ENCODE data around the gene CGB8. TPM values are rescaled to one million over a fixed set of nuclear protein-coding genes. Genes with fewer than 3 reads are reported as not detected.
"Not testable (repeated sequence)": the region's sequence is repeated elsewhere in the genome, so short reads cannot be mapped to it uniquely, and the experiment has no call there.

CGB8 gene
- total RNA-seq: not detected

GRCh38 chr19:49049011-49049410 lies at the start of gene CGB8:
Gene CGB8, minus strand, starts transcription at chr19:49049111. Its CDS starts 372 bp downstream, at chr19:49048739.
- H3K9me3 Mint-ChIP-seq; H3K27ac Mint-ChIP-seq; H3K27me3 Mint-ChIP-seq; DNase-seq; POLR2A ChIA-PET; H3K4me1 Mint-ChIP-seq; H3K4me3 Mint-ChIP-seq; H3K36me3 Mint-ChIP-seq (ENCODE audit: low read depth): not testable (repeated sequence)
- CTCF ChIA-PET: interaction anchor here (2.0 kb wide), 1 partner anchor 55 kb away, joined by 4 read pairs; the partner anchor contains the start of genes GYS1 and RUVBL2

- no peak overlapping the region for H3K4me3 Mint-ChIP-seq
- no peaks in the 10 kb centered on the region for H3K9me3 Mint-ChIP-seq
- H3K27ac Mint-ChIP-seq: peak overlapping the region; percentile 77
- CTCF ChIA-PET: interaction anchor here (0.5 to 2.6 kb wide), 40 partner anchors 9 to 444 kb away, joined by 3 to 22 read pairs (median 6); partner anchors contain the start of genes CGB7, LIN7B and RUVBL2
- peaks cover 18% of the 10 kb centered on the region for H3K4me1 Mint-ChIP-seq
- POLR2A ChIA-PET: interaction anchor here (0.6 kb wide), 1 partner anchor 719 kb away, joined by 4 read pairs; no protein-coding TSS in a partner anchor
- no peaks in the 10 kb centered on the region for H3K27me3 Mint-ChIP-seq
- H3K36me3 Mint-ChIP-seq (ENCODE audit: low read depth): peaks cover 44% of the 10 kb centered on the region
- peak; percentile 78 for DNase-seq
Measured at GRCh38 chr19:49097453-49098288, 48.8 kb upstream of the CGB8 start.

GRCh38 chr19:49094505-49095482 lies 45.9 kb upstream of the CGB8 start:
- Mint-ChIP-seq H3K4me1 (peaks cover 27% of the 10 kb centered on the region), H3K27ac (no peak overlapping the region), H3K4me3 (no peak overlapping the region), H3K27me3 (no peaks in the 10 kb centered on the region), H3K9me3 (no peaks in the 10 kb centered on the region), H3K36me3 (ENCODE audit: low read depth) (peaks cover 50% of the 10 kb centered on the region)
- ChIA-PET POLR2A (no interaction called here), CTCF (interaction anchor here (0.6 to 1.7 kb wide), 4 partner anchors 11 to 311 kb away, joined by 3 read pairs; no protein-coding TSS in a partner anchor)
- no peak for DNase-seq

GRCh38 chr19:49092686-49093085 lies 43.8 kb upstream of the CGB8 start:
- POLR2A ChIA-PET: no interaction called here
- Mint-ChIP-seq H3K4me1 (peaks cover 26% of the 10 kb centered on the region), H3K27ac (no peak overlapping the region), H3K9me3 (no peaks in the 10 kb centered on the region), H3K36me3 (ENCODE audit: low read depth) (peaks cover 47% of the 10 kb centered on the region), H3K27me3 (no peaks in the 10 kb centered on the region), H3K4me3 (no peak overlapping the region)
- DNase-seq: no peak
- CTCF ChIA-PET: interaction anchor here (0.7 to 0.9 kb wide), 2 partner anchors 14 to 103 kb away, joined by 3 to 5 read pairs; no protein-coding TSS in a partner anchor

GRCh38 chr19:49091391-49092038 lies 42.6 kb upstream of the CGB8 start:
- Mint-ChIP-seq H3K9me3 (no peaks in the 10 kb centered on the region), H3K4me3 (no peak overlapping the region), H3K27ac (no peak overlapping the region)

GRCh38 chr19:49086296-49086695 lies 37.4 kb upstream of the CGB8 start:
- peaks cover 32% of the 10 kb centered on the region for H3K4me1 Mint-ChIP-seq

More at GRCh38 chr19:49091391-49092038, 42.6 kb upstream of the CGB8 start:
- no peaks in the 10 kb centered on the region for H3K27me3 Mint-ChIP-seq
- H3K36me3 Mint-ChIP-seq (ENCODE audit: low read depth): peaks cover 51% of the 10 kb centered on the region
- no peak for DNase-seq
- CTCF ChIA-PET: interaction anchor here (0.9 kb wide), 1 partner anchor 15 kb away, joined by 5 read pairs; no protein-coding TSS in a partner anchor
- peaks cover 23% of the 10 kb centered on the region for H3K4me1 Mint-ChIP-seq
- POLR2A ChIA-PET: no interaction called here

GRCh38 chr19:49085868-49086232 lies 36.9 kb upstream of the CGB8 start:
- peak overlapping the region; percentile 94 for H3K27ac Mint-ChIP-seq
- H3K9me3 Mint-ChIP-seq: no peaks in the 10 kb centered on the region
- H3K4me1 Mint-ChIP-seq: peaks cover 32% of the 10 kb centered on the region
- DNase-seq: no peak
- H3K36me3 Mint-ChIP-seq (ENCODE audit: low read depth): peaks cover 36% of the 10 kb centered on the region
- ChIA-PET POLR2A (no interaction called here), CTCF (no interaction called here)
- peaks cover 1% of the 10 kb centered on the region for H3K27me3 Mint-ChIP-seq
- H3K4me3 Mint-ChIP-seq: peak overlapping the region; percentile 95

More at GRCh38 chr19:49086296-49086695, 37.4 kb upstream of the CGB8 start:
- CTCF ChIA-PET: no interaction called here
- H3K4me3 Mint-ChIP-seq: peak overlapping the region; percentile 95
- H3K36me3 Mint-ChIP-seq (ENCODE audit: low read depth): peaks cover 39% of the 10 kb centered on the region
- POLR2A ChIA-PET: no interaction called here
- DNase-seq: no peak
- H3K27me3 Mint-ChIP-seq: peaks cover 1% of the 10 kb centered on the region
- peak overlapping the region; percentile 94 for H3K27ac Mint-ChIP-seq
- H3K9me3 Mint-ChIP-seq: no peaks in the 10 kb centered on the region

GRCh38 chr19:49085020-49085867 lies 36.3 kb upstream of the CGB8 start, which contains the start of gene SNRNP70:
Gene SNRNP70, plus strand, starts transcription at chr19:49085451. Its CDS starts 964 bp downstream, at chr19:49086415.
- Mint-ChIP-seq H3K27ac (peak within 1 kb of the TSS; percentile 94), H3K27me3 (peaks cover 1% of the 10 kb centered on the region), H3K4me1 (peaks cover 31% of the 10 kb centered on the region), H3K4me3 (peak within 1 kb of the TSS; percentile 95), H3K9me3 (no peaks in the 10 kb centered on the region), H3K36me3 (ENCODE audit: low read depth) (peaks cover 31% of the 10 kb centered on the region)
- peak; percentile 99 for DNase-seq
- CTCF ChIA-PET: no interaction called here
- POLR2A ChIA-PET: no interaction called here

GRCh38 chr19:49084206-49085019 lies 35.5 kb upstream of the CGB8 start:
- peaks cover 29% of the 10 kb centered on the region for H3K36me3 Mint-ChIP-seq (ENCODE audit: low read depth)
- POLR2A ChIA-PET: no interaction called here
- CTCF ChIA-PET: interaction anchor here (2.0 kb wide), 1 partner anchor 91 kb away, joined by 4 read pairs; the partner anchor contains the start of gene RUVBL2

GRCh38 chr19:49081273-49081672 lies 32.4 kb upstream of the CGB8 start:
- Mint-ChIP-seq H3K36me3 (ENCODE audit: low read depth) (peaks cover 5% of the 10 kb centered on the region), H3K9me3 (no peaks in the 10 kb centered on the region), H3K4me1 (peaks cover 15% of the 10 kb centered on the region), H3K27ac (no peak overlapping the region), H3K4me3 (no peak overlapping the region), H3K27me3 (peaks cover 1% of the 10 kb centered on the region)
- CTCF ChIA-PET: no interaction called here
- POLR2A ChIA-PET: no interaction called here
- DNase-seq: no peak

More at GRCh38 chr19:49084206-49085019, 35.5 kb upstream of the CGB8 start:
- DNase-seq: no peak
- peak overlapping the region; percentile 95 for H3K4me3 Mint-ChIP-seq
- peaks cover 1% of the 10 kb centered on the region for H3K27me3 Mint-ChIP-seq
- H3K9me3 Mint-ChIP-seq: no peaks in the 10 kb centered on the region
- peak overlapping the region; percentile 94 for H3K27ac Mint-ChIP-seq
- peaks cover 31% of the 10 kb centered on the region for H3K4me1 Mint-ChIP-seq

- DNase-seq: no peak
- Mint-ChIP-seq H3K36me3 (ENCODE audit: low read depth) (no peaks in the 10 kb centered on the region), H3K9me3 (no peaks in the 10 kb centered on the region), H3K27me3 (peaks cover 1% of the 10 kb centered on the region), H3K4me3 (no peak overlapping the region), H3K27ac (no peak overlapping the region), H3K4me1 (peaks cover 11% of the 10 kb centered on the region)
- POLR2A ChIA-PET: no interaction called here
- CTCF ChIA-PET: interaction anchor here (1.6 kb wide), 1 partner anchor 18 kb away, joined by 6 read pairs; no protein-coding TSS in a partner anchor
Measured at GRCh38 chr19:49080392-49080791, 31.5 kb upstream of the CGB8 start.

All from activated CD4-positive, alpha-beta T cell treated with anti-CD3 and anti-CD28 coated beads, Interleukin-2, amount 10 ng/mL, durations not matched to agents 7 days and 5 days (primary cell).